SK-N-SH (cell line): ENCODE results near the gene SCG2.

Source experiments
- EP300 ChIP-seq, 2 experiments: IDR thresholded peaks; 2 replicates each; pipeline versions ENCODE4 v1.4.0 to v1.6.1; 2012; ENCODE audit warnings: borderline replicate concordance in 1 of 2, low read depth in 1 of 2, low read length in 1 of 2
- EZH2phosphoT487 ChIP-seq: fragments of 200-600 bp; sonication (generic); IDR thresholded peaks from 2 replicates; pipeline ENCODE4 v1.6.1; 2017; ENCODE audit warnings: low read depth, mixed run types, mild to moderate bottlenecking, antibody characterized with exemption, moderate library complexity, borderline replicate concordance
- GABPA ChIP-seq: IDR thresholded peaks from 2 replicates; pipeline ENCODE4 v1.4.0; 2012; ENCODE audit warnings: low read depth, mild to moderate bottlenecking
- GATA2 ChIP-seq: sonication (generic); formaldehyde crosslinking; IDR thresholded peaks from 2 replicates; pipeline ENCODE4 v1.5.0; 2020; ENCODE audit warnings: mild to moderate bottlenecking, missing genetic modification reagents
- MXI1 ChIP-seq: IDR thresholded peaks from 2 replicates; pipeline ENCODE4 v1.6.1; 2012; ENCODE audit warnings: mild to moderate bottlenecking, low read depth, low read length, improper control_type of control experiment
- RFX5 ChIP-seq: IDR thresholded peaks from 2 replicates; pipeline ENCODE4 v1.6.1; 2012; ENCODE audit warnings: mild to moderate bottlenecking, improper control_type of control experiment, low read length
- RXRA ChIP-seq: IDR thresholded peaks from 2 replicates; pipeline ENCODE4 v1.4.0; 2012; ENCODE audit warnings: low read depth, mild to moderate bottlenecking, borderline replicate concordance
- TF ChIP-seq, protein P1 (sequence below): fragments of 200-600 bp; sonication (generic); IDR thresholded peaks from 2 replicates; pipeline ENCODE4 v1.6.1; 2017; ENCODE audit warnings: antibody characterized with exemption, mild to moderate bottlenecking, moderate library complexity

DNA sequence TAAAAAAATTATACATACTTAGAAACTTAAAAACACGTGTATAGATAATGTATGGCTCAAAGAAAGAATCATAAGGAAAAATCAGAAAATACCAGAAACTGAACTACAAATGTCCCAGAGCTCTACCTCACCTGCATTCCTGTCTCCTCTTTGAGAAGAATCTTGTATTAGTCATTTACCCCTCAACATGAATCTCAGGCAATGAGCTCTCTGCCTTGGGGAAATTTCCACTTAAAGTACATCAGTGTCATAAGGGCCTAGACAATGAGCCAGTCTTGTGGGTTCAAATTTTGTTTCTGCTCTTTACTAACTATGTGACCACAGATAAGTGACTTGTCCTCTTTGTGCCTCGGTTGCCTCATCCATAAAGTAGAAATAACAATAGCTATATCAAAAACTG, 40.1 kb downstream of the SCG2 start:
- TF ChIP-seq EP300 (IDR thresholded peaks at IDR 0.05; ENCODE audit: borderline replicate concordance in 1 of 2, low read depth in 1 of 2, low read length in 1 of 2), result no peak
- no peak for TF ChIP-seq EZH2phosphoT487
- no peak for TF ChIP-seq GATA2 (CRISPR knock-in tag)
- no peak for TF ChIP-seq MXI1
- TF ChIP-seq, protein P1, sequence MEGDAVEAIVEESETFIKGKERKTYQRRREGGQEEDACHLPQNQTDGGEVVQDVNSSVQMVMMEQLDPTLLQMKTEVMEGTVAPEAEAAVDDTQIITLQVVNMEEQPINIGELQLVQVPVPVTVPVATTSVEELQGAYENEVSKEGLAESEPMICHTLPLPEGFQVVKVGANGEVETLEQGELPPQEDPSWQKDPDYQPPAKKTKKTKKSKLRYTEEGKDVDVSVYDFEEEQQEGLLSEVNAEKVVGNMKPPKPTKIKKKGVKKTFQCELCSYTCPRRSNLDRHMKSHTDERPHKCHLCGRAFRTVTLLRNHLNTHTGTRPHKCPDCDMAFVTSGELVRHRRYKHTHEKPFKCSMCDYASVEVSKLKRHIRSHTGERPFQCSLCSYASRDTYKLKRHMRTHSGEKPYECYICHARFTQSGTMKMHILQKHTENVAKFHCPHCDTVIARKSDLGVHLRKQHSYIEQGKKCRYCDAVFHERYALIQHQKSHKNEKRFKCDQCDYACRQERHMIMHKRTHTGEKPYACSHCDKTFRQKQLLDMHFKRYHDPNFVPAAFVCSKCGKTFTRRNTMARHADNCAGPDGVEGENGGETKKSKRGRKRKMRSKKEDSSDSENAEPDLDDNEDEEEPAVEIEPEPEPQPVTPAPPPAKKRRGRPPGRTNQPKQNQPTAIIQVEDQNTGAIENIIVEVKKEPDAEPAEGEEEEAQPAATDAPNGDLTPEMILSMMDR, result no peak
- no peak for TF ChIP-seq RXRA
- TF ChIP-seq GABPA, result no peak
- no peak for TF ChIP-seq RFX5
